GM18907 (cell line): ENCODE measurements around the gene DDIT3.
"Not testable (repeated sequence)": the region's sequence is repeated elsewhere in the genome, so short reads cannot be mapped to it uniquely, and the experiment has no call there.

Experiments
- ATAC-seq: cut with Tn5 transposase; IDR thresholded peaks from one replicate; pipeline ENCODE4 v1.9.1; 2021; ENCODE audit warnings: mild to moderate bottlenecking, moderate library complexity; ENCODE audit not compliant: unreplicated experiment

Gene DDIT3, protein sequence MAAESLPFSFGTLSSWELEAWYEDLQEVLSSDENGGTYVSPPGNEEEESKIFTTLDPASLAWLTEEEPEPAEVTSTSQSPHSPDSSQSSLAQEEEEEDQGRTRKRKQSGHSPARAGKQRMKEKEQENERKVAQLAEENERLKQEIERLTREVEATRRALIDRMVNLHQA

DNA sequence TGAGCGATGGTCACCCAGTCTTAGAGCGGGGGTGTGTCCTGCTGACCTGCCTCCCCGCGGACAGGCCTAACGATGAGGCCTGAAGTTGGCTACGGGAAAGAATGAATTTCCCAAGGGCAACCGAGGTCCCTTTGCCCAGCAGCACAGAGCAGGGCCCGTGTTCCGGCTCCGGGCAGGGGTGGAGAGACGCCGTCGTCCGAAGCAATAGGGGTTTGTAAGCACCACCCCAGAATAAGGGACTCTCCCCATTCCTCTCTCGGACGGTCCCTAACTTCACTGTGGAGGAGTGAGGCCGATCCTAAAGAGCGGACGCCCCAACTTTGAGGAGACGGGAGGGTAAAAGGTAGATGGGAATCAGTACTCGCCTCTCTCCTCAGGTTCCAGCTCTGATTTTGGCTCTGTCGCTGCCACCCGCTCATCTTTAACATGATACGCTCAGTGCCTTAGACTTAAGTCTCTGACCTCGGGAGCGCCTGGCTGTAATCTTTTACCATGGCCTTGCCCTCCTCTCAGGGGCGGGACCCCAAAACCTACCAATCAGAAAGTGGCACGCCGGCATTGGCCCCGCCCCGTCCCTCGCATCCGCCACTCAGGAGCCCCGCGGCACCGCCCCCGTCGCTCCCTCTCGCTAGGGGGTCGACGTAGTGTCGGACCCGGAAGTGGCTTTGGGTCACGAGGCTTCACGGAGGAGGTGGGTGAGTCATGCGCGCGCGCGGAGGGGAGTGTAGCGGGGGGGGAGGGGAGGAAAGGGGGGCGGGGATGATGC lies at the start of gene DDIT3:
Gene DDIT3, minus strand, starts transcription at position 462 of the 766 bp plus-strand sequence. CDS start 3,108 bp downstream, outside the sequence.
- peak; percentile 74 for ATAC-seq

DNA sequence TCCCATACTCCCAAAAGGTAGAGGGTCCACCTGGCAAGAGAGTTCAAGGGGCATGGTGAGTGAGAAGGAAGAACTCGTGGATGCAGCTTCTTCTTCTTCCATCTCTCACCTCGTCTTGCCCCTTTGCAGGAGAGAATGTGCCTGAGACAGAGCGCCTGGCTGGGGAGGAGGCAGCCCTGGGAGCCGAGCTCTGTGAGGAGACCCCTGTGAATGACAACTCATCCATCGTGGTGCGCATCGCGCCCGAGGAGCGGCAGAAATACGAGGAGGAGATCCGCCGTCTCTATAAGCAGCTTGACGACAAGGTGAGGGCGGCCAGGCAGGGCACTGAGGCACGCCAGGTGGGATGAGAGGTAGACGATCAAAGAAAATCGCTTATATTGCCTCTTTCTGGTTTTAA lies 49.5 kb upstream of the DDIT3 start:
- ATAC-seq = no peak

DNA sequence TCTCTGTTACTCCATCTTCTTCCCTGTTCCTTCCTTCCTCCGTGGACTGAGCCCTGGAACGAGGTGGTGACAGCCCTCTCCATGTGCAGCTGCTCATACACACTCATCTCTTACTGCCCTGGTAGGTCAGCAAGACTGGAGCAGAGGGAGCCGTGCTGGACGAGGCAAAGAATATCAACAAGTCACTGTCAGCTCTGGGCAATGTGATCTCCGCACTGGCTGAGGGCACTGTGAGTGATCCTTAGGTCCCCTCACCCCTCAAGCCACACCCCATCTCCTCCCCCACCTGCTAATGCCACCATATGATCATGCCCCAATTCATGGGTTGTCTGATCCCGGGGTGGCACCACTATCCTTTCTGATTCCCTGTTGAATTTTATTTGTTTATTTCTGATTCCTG lies 48.5 kb upstream of the DDIT3 start:
- ATAC-seq = no peak

DNA sequence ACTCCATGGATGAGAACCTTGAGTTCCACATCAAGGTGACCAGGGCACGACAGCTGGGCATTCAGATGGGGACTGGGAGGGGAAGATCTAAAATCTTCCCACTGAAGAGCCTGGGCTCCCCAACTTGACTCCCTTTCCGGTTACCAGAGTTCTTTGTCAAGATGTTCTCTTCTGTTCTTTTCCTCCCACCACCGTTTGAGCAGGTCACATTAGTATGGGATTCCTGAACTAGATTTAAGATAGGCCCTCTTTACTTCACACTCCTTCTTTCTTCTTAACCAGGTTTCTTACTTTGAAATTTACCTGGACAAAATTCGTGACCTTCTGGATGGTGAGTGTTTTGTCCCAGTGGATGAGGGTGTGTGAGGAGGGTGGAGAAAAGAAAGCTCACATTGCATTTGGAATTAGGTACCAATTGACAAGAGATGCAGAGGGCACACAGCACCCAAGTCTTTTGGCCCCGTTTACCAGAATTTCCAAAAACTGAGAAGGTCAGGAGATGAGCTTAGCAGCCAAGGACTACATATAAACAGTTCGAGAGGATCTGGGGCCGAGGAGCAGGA lies 43.9 kb upstream of the DDIT3 start:
- ATAC-seq = no peak

DNA sequence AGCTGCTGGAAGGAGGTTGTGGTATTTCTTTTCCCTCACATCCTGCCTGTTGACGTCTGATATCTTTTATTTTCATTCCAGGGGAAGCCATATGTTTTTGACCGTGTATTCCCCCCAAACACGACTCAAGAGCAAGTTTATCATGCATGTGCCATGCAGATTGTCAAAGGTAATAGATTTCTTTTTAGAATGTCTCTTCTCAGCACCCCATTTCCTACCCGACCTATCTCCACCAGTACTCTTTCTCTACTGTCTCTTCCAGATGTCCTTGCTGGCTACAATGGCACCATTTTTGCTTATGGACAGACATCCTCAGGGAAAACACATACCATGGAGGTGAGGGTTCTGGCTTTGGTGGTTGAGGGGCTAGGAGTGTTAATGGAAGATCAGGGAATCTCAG lies 43.0 kb upstream of the DDIT3 start:
- ATAC-seq = no peak

DNA sequence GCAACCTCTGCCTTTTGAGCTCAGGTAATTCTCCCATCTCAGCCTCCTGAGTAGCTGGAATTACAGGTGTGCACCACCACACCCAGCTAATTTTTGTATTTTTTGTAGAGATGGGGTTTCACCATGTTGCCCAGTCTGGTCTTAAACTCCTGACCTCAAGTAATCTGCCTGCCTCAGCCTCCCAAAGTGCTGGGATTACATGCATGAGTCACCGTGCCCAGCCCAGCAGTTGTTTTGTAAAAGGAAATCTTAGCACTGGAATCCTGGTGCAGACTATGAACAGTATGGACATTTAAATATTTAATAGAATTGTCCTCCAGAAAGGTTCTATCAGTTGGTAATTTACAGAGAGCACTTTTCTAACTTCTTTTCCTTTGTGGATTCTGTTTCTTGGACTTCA lies 40.8 kb upstream of the DDIT3 start:
- not testable (repeated sequence) for ATAC-seq

DNA sequence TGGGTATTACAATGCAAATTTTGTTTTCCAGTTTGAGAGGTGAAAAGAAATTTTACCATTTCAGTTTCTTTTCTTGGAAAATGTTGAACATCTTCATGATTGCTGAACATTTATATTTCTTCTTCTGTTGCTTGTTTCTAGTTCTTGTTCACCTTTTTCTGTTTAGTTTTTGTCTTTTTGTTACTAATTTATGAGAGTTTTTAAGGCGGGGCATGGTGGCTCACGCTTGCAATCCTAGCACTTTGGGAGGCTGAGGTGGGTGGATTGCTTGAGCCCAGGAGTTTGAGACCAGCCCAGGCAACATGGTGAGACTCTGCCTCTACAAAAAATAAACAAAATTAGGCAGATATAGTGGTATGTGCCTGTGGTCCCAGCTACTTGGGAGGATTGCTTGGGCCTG lies 40.2 kb upstream of the DDIT3 start:
- ATAC-seq = no peak

DNA sequence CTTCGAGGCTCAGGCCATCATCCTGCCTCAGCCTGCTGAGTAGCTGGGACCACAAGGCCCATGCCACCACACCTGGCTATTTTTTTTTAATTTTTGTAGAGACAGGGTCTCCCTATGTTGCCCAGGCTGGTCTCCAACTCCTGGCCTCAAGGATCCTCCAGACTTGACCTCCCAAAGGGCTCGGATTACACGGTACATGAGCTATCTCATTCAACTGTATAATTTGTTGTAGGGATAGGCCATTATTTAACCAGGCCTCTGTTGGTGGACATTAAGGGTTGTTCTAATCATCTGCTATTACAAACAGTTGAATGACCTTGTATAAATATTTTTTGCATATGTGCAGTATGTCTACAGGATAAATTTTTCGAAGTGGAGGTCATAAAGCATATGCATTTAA lies 38.5 kb upstream of the DDIT3 start:
- no peak for ATAC-seq

DNA sequence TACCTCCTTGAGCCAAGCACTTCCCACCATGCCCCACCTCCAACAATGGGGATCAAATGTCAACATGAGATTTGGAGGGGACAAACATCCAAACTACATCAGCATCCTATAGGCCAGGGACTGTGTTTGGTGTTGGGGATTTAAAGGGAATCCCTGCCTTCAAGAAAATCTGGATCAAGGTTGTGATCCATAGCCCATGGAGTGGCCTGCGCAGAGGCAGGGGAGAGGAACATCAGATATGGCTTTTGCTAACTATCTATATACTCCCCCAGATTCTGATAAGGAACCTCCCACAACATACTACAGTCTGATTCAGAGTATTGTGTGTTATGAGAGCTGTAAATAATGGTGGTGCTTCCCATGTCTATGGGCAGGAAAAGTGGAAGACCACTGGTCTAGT lies 34.6 kb upstream of the DDIT3 start:
- ATAC-seq = no peak

DNA sequence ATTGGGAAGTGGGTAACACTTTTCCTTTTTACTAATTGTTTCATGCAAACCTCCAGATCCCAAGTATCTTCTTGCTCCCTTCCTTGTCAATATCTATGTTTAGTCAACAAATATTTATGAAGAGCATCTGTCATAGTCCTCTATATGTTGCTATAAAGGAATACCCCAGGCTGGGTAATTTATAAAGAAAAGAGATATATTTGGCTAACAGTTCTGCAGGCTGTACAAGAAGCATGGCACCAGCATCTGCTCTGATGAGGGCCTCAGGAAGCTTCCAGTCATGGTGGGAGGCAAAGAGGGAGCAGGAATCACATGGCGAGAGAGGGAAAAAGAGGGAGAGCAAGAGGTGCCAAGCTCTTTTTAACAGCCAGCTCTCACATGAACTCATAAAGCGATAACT lies 34.1 kb upstream of the DDIT3 start:
- ATAC-seq = no peak

DNA sequence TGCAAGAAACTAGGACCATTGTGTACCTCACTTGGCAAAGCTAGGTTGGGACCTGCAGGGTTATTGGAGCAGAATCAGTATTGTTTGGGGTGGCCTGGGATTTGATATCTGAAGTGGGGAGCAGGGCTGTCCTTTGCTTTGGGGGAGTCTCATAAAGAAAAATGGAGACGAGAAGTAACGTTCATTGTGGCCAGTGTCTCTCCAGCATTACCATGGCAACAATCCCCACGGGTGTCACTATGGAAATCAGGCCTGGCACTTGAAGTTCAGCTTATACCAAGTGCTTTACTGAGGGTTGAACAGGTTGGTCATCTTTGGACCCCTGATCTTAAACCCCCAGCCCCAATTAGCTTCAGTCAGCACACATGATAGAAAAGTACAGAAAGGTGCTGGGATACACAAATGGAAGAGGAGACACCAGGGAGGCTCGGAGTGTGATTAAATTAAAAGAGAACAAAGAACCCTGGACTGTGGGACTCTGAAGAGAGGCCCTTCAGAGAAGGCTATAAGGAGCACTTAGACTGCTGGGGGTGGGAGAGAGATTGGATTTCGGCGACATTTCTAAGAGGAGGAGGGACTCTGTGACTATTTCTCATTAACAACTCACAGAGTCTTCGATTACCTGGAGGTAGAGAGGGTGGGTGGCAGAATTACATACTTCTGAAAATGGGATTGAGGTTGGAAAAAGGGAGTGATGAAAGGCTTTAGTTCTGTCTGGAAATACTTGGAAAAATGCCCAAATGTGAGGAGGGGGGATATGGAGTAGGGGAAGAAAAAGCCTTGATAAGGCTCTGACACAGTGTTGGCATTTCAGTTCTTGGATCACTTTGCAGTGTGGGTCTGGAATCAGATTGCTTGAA lies 33.3 kb upstream of the DDIT3 start:
- ATAC-seq = no peak

DNA sequence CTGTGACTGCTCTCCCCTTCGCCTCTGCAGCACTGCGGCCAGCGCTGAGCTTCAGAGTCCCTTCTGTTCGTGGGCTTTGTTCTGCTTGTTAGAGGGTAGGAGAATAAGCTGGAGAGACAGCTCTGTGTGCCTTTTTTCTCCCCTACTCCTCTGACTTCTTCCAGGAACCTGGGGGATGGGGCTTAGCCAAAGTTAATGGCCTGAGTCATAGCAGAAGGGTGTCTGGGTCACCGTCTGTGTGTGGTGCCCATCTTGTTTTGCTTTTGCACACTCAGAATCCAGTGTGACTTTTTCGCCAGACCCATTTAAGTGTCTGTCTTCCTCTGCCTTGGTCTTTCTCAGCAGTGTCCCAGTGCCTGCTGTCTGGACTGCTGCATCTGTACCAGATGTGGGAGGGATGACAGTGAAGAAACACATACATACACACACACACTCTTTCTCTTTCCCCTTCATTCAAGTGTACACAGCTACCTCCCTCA lies 32.6 kb upstream of the DDIT3 start:
- ATAC-seq = no peak

DNA sequence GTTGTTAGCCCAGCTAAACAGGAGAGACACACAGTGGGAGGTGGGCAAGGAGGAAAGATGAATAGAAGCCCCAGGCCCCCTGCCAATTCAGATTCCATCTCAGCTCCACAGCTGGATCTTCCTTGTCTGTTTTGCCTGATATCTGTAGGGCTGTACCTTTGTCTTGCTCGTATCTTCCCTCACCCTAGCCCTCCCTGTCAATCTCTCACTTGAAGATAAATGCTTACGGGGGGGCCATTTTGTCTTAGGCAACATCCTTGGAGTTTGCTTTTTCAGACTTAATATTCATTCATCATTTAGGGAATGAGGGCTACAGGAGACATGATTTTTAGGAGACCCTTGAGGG lies 32.0 kb upstream of the DDIT3 start:
- ATAC-seq = no peak

DNA sequence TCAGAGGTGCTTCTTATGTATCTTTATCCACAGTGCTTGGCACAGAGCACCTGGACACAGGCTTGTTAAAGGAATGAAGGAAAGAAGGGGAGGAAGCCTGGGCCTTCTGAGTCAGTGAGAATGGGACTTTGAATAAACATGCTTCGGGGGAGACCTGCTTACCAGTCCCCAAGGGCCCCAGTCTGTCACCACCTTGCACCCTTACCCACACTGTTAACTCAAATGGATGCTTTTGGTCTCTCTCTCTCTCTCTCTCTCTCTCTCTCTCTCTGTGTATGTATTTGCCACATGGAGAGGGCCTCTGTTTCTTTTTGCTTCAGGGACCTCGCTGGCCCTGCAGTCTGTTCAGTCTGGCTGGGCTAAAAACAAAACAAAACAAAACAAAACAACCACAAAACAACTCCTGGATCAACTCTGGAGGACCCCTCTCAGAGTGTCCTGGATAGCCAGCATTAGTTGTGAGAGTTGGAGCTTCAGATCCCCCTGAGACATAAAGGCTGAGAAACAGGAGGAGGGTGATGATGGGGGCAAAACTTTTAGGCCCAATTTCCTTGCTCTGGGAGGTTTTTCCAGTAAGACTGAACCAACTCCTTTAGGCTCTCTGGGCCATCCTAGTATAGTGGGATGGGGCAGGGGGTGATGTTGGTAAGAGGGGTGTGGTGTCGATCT lies 31.5 kb upstream of the DDIT3 start:
- no peak for ATAC-seq

DNA sequence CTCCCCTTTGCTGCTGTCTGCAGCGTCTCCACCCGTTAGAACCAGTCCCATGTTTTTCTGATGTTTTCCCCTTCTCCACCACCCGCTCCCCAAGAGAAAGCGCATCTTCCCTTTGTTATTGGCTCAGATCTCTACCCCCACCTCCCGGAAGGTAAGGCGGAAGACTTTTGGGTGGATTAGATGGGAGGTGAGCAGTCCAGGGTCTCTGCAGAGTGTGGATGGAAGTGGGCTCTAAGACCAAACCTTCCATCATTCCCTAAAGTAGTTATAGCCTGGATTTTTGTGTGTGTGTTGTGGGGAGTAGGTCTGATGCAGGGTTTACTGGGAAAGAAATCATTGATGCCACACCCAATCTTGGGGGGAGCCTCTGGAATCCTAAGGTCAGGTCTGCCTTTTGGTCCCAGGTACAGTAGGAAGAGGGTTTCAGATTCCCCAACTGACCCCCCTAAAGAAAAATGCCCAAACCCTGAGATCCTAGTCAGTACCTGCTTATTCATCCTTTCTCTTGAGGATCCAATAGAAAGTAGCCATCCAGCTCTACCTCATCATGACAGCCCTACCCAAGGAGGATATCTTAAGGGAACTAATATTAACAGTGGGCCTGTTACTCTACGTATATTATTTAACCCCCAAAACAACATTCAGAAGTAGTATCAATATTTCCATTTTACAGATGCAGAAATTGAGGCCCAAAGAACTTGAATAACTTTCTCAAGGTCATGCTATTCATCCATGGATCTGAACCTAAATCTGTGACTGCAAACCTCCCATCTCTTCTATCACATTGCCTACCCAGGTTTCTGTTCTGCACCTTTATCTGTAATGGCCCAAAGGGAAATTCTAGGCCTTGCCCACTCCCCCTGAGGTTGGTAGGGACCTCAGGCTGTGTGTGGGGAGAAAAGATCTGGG lies 30.6 kb upstream of the DDIT3 start:
- ATAC-seq = no peak

DNA sequence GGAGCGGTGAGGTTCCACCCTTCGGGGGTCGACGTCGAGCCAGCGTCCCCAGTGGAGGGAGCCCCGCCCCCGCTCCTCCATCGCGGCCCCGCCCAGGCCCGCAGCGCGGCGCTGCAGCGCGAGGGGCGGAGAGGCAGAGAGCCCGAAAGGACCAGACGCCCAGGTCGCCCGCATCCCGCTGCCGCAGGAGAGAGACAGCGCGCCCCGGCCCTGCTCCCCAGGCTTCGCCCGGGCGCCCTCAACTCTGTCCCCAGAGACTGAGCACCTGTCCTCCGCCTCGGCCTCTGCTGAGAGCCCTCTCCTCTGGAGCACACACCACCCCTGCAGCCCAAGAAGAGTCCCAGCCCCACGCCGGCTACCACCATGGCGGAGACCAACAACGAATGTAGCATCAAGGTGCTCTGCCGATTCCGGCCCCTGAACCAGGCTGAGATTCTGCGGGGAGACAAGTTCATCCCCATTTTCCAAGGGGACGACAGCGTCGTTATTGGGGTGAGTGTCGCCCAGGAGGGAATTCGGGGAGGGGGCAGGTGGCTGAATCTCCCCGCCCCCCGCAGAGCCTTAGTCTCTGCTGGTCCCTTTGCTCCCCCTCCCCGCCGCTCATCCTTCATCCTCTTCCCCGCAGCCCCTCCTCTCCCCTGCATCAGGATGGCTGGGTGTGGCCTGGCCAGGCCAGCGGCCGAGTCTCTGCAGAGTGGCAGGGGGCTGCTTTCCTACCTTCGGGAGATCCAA lies 29.8 kb upstream of the DDIT3 start, which contains the start of gene KIF5A:
Gene KIF5A, plus strand, starts transcription at position 136 of the 732 bp plus-strand sequence. Its CDS starts 228 bp downstream, at position 364.
- no peak for ATAC-seq

DNA sequence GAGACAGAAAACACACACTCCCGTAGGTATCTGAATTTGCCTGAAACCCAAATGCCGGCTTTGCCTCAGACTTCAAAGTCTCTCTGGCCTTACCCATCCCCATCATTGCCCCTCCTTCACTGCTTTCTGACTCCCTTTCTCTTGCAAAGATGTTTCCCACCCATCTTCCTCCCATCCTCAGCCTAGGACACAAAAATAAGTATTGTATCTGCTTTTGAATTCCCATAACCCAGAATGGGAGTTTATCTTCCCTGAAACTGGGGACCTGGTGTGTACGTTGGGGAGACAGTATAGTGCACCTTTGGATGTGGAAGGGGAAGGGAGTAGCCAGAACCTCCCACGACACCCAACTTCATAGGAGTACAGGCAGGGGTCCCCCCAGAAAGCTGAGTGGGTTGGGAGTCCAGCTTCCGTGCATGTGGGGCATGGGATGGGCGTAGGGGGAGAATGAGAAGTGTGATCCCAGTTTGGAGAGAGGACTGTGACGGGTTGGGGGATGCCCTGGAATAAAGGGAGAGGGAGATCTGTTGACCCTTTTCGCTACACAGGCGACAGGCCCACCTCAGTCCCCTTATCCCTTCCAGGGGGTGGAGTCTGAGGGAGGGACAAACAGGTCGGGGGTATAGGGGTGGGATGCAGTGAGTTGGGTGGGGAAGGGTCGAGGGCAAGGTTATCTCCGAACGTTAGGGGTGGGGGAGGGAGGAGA lies 29.0 kb upstream of the DDIT3 start:
- ATAC-seq = no peak

DNA sequence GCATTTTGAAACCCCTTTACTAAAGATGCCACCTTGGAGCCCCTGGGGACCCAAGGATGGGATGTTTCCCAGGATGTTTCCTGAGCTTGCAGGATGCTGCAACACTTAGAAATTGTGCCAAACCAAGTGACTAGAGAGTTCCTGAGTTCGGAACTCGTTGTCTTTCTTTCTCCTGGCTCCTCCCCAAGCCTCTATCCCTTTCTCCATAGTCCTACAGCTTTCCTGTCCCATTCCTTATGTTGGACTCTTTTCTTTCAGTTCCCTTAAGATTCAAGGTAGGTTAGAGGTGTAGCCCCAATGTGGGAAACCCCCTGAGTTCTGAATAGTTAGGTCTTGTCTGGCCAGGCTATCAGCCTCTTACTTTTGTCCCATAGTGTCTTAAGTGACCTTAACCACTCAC lies 28.2 kb upstream of the DDIT3 start:
- no peak for ATAC-seq

DNA sequence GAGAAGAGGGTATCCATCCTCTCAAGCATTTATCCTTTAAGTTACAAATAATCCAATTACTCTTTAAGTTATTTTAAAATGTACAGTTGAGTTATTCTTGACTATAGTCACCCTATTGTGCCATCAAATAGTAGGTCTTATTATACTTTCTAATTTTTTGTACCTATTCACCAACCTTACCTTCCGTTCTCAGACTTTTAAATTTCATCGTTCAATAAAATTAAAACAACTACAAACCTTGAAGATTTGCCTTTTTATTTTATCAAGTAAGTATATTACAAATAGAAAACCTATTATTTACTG lies 27.6 kb upstream of the DDIT3 start:
- no peak for ATAC-seq
